ENCODE results near the gene HGD. TPM values are rescaled to one million over a fixed set of nuclear protein-coding genes. Genes with fewer than 3 reads are reported as not detected.

The HGD gene
- total RNA-seq, 4 donors from 2014 or later, result not detected

GRCh38 chr3:120661106-120661905 lies 20.7 kb downstream of the HGD start:
- Histone ChIP-seq H3K4me1 (no peaks in the 10 kb centered on the region), H3K4me3 (no peak overlapping the region), H3K27ac (no peak overlapping the region), H3K9me3 (no peaks in the 10 kb centered on the region), H3K36me3 (no peaks in the 10 kb centered on the region), H3K27me3 (no peaks in the 10 kb centered on the region)
- no peak for DNase-seq (ENCODE audit: low spot score in 2 of 2)
- TF ChIP-seq CTCF (IDR thresholded peaks at IDR 0.05), result no peak
- no peak for TF ChIP-seq POLR2A (IDR thresholded peaks at IDR 0.05)
- no peak for TF ChIP-seq EP300 (IDR thresholded peaks at IDR 0.05)
- WGBS, 2 donors, result 29 to 31% methylated on average over 2 of the region's 2 CpGs

- H3K4me1 ChIP-seq, result no peaks in the 10 kb centered on the region
- H3K9me3 ChIP-seq, result no peaks in the 10 kb centered on the region
- no peak for TF ChIP-seq EP300 (IDR thresholded peaks at IDR 0.05)
- H3K27ac ChIP-seq, result no peak overlapping the region
- no peaks in the 10 kb centered on the region for H3K27me3 ChIP-seq
- DNase-seq (ENCODE audit: low spot score in 2 of 2), result no peak
- no peaks in the 10 kb centered on the region for H3K36me3 ChIP-seq
- 82 to 97% methylated on average over 2 of the region's 2 CpGs for WGBS, 2 donors
- no peak overlapping the region for H3K4me3 ChIP-seq
Observed at GRCh38 chr3:120659834-120660233, 22.2 kb downstream of the HGD start.

- Histone ChIP-seq H3K9me3 (no peaks in the 10 kb centered on the region), H3K4me3 (no peak overlapping the region), H3K27me3 (no peaks in the 10 kb centered on the region), H3K27ac (no peak overlapping the region), H3K36me3 (no peaks in the 10 kb centered on the region), H3K4me1 (no peaks in the 10 kb centered on the region)
- TF ChIP-seq EP300 (IDR thresholded peaks at IDR 0.05) (no peak), CTCF (IDR thresholded peaks at IDR 0.05) (no peak), POLR2A (IDR thresholded peaks at IDR 0.05) (no peak)
- no peak for DNase-seq (ENCODE audit: low spot score in 2 of 2)
- WGBS, 2 donors, result 74 to 83% methylated on average over 1 of the region's 1 CpG
Observed at GRCh38 chr3:120659285-120659684, 22.8 kb downstream of the HGD start.

- no peaks in the 10 kb centered on the region for H3K4me1 ChIP-seq
- no peaks in the 10 kb centered on the region for H3K36me3 ChIP-seq
- H3K27me3 ChIP-seq, result no peaks in the 10 kb centered on the region
- no peak overlapping the region for H3K27ac ChIP-seq
- DNase-seq (ENCODE audit: low spot score in 2 of 2), result no peak
- H3K4me3 ChIP-seq, result no peak overlapping the region
- TF ChIP-seq CTCF (IDR thresholded peaks at IDR 0.05), result no peak
- TF ChIP-seq EP300 (IDR thresholded peaks at IDR 0.05), result no peak
- no peak for TF ChIP-seq POLR2A (IDR thresholded peaks at IDR 0.05)
- H3K9me3 ChIP-seq, result no peaks in the 10 kb centered on the region
- WGBS, 2 donors, result 78 to 79% methylated on average over 5 of the region's 5 CpGs
Observed at GRCh38 chr3:120652896-120653545, 29.0 kb downstream of the HGD start.

GRCh38 chr3:120652281-120652680 lies 29.8 kb downstream of the HGD start:
- Histone ChIP-seq H3K36me3 (no peaks in the 10 kb centered on the region), H3K4me3 (no peak overlapping the region), H3K27ac (no peak overlapping the region), H3K9me3 (no peaks in the 10 kb centered on the region), H3K4me1 (no peaks in the 10 kb centered on the region), H3K27me3 (no peaks in the 10 kb centered on the region)
- WGBS, 2 donors, result 70 to 79% methylated on average over 3 of the region's 3 CpGs
- TF ChIP-seq CTCF (IDR thresholded peaks at IDR 0.05) (no peak), POLR2A (IDR thresholded peaks at IDR 0.05) (no peak), EP300 (IDR thresholded peaks at IDR 0.05) (no peak)
- no peak for DNase-seq (ENCODE audit: low spot score in 2 of 2)
